Measurements from ENCODE around the gene PREX1. TPM values are rescaled to one million over a fixed set of nuclear protein-coding genes. Genes with fewer than 3 reads are reported as not detected.

PREX1 gene
- total and polyA plus RNA-seq, 8 donors, result 1.5 to 13.2 (median 6.3) TPM

- ATAC-seq (no peak), DNase-seq (no peak), FAIRE-seq (no peak)
- TF ChIP-seq CTCF (IDR thresholded peaks at IDR 0.05), result no peak
- Histone ChIP-seq H3K27me3 (no peaks in the 10 kb centered on the region), H3K36me3 (no peaks in the 10 kb centered on the region), H3K9me3 (no peaks in the 10 kb centered on the region), H3K27ac (no peak overlapping the region), H3K4me3 (no peak overlapping the region), H3K4me1 (no peaks in the 10 kb centered on the region)
- WGBS, 2 donors, result 88 to 94% methylated on average over 1 of the region's 1 CpG
- intact Hi-C loops (cut with DNase I), result no loop called here
Observed at GRCh38 chr20:48866936-48867335, 39.1 kb upstream of the PREX1 start.

- Histone ChIP-seq H3K27ac (no peak overlapping the region), H3K4me3 (no peak overlapping the region), H3K9me3 (no peaks in the 10 kb centered on the region), H3K4me1 (no peaks in the 10 kb centered on the region), H3K36me3 (no peaks in the 10 kb centered on the region), H3K27me3 (no peaks in the 10 kb centered on the region)
- WGBS, 2 donors, result 73 to 74% methylated on average over 5 of the region's 5 CpGs
- intact Hi-C loops (cut with DNase I), result no loop called here
- ATAC-seq (no peak), FAIRE-seq (no peak), DNase-seq (no peak)
- TF ChIP-seq CTCF (IDR thresholded peaks at IDR 0.05), result no peak
Observed at GRCh38 chr20:48864738-48865318, 37.0 kb upstream of the PREX1 start.

DNA sequence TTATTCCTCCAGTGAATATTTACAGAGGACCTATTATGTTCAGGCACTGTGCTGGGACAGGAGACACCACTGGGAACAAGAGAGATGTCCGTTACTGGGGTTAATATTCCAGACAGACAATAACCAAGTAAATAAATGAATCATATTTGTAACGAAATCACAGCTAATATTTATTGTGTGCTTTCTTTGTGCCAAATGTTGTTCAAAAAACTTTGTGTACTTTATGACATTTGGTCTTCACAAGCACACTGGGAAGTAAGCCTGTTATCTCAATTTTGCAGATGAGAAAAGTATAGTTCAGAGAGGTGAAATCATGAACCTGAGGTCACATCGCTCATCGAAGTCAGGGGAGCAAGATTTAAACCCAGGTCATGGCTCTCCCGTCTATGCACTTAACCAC is 36.5 kb upstream of the PREX1 start:
- no peak for DNase-seq
- no peak overlapping the region for H3K27ac ChIP-seq
- no peaks in the 10 kb centered on the region for H3K9me3 ChIP-seq
- no peak for TF ChIP-seq CTCF (IDR thresholded peaks at IDR 0.05)
- no peaks in the 10 kb centered on the region for H3K36me3 ChIP-seq
- no peak overlapping the region for H3K4me3 ChIP-seq
- no peaks in the 10 kb centered on the region for H3K27me3 ChIP-seq
- ATAC-seq, result no peak
- no peaks in the 10 kb centered on the region for H3K4me1 ChIP-seq
- intact Hi-C loops (cut with DNase I), result no loop called here
- WGBS, 2 donors, result 53 to 68% methylated on average over 5 of the region's 5 CpGs
- FAIRE-seq, result no peak

DNA sequence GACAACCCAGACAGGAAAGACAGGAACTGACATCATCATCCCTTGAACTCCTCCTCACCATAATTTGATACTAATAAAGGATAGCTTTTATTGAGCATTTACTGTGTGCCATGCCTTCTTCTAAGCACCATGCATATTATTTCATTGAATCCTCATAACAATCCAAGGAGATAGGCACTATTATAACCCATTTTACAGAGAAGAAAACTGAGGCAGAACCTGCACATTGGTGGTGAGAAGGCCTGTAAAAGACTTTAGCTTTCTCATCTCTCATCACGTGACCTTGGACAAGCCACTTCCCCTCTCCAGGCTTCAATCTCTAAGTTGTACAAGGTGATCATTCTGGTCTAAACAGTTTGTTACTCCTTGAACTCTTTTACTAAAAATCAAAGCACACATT is 34.5 kb upstream of the PREX1 start:
- no peaks in the 10 kb centered on the region for H3K36me3 ChIP-seq
- no peak overlapping the region for H3K27ac ChIP-seq
- no peaks in the 10 kb centered on the region for H3K4me1 ChIP-seq
- no peak for TF ChIP-seq CTCF (IDR thresholded peaks at IDR 0.05)
- 86 to 89% methylated on average over 1 of the region's 1 CpG for WGBS, 2 donors
- intact Hi-C loops (cut with DNase I), result no loop called here
- no peak overlapping the region for H3K4me3 ChIP-seq
- DNase-seq (no peak), ATAC-seq (no peak), FAIRE-seq (no peak)
- no peaks in the 10 kb centered on the region for H3K9me3 ChIP-seq
- no peaks in the 10 kb centered on the region for H3K27me3 ChIP-seq

GRCh38 chr20:48861444-48861843 is 33.6 kb upstream of the PREX1 start:
- 63 to 70% methylated on average over 2 of the region's 2 CpGs for WGBS, 2 donors
- ATAC-seq, result no peak
- Histone ChIP-seq H3K9me3 (no peaks in the 10 kb centered on the region), H3K27me3 (no peaks in the 10 kb centered on the region), H3K36me3 (no peaks in the 10 kb centered on the region), H3K27ac (no peak overlapping the region), H3K4me1 (no peaks in the 10 kb centered on the region), H3K4me3 (no peak overlapping the region)
- TF ChIP-seq CTCF (IDR thresholded peaks at IDR 0.05), result no peak
- no peak for DNase-seq
- no peak for FAIRE-seq
- intact Hi-C loops (cut with DNase I), result no loop called here
